ENCODE measurements around the gene DNAH8.

Gene DNAH8

DNA sequence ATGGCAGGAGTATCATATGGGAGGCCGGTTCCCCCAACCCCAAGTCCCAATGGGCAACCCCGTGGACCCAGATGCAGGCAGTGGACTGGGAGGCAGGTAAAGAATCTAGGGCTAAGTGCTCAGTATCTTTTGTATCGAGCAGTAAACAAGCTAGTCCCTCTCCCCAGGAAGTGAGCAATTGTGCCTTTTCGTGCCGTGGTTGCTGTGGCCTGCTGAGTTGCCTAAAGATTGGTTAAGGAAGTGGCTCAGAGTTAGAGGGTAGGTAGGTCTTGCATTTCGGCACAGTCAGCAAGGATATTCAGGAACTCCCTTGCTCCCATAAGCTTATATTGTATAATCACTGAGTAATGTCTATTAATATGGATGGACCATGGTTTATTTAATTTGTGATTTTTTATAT is 1.3 kb upstream of the DNAH8 start:
- in situ Hi-C loops (cut with MboI; ENCODE audit: low pct_unique_long_range_greater_than_20kb, low sequenced_read_pairs, unreplicated experiment): no loop called here
- TF ChIP-seq, protein P1, sequence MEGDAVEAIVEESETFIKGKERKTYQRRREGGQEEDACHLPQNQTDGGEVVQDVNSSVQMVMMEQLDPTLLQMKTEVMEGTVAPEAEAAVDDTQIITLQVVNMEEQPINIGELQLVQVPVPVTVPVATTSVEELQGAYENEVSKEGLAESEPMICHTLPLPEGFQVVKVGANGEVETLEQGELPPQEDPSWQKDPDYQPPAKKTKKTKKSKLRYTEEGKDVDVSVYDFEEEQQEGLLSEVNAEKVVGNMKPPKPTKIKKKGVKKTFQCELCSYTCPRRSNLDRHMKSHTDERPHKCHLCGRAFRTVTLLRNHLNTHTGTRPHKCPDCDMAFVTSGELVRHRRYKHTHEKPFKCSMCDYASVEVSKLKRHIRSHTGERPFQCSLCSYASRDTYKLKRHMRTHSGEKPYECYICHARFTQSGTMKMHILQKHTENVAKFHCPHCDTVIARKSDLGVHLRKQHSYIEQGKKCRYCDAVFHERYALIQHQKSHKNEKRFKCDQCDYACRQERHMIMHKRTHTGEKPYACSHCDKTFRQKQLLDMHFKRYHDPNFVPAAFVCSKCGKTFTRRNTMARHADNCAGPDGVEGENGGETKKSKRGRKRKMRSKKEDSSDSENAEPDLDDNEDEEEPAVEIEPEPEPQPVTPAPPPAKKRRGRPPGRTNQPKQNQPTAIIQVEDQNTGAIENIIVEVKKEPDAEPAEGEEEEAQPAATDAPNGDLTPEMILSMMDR (IDR thresholded peaks at IDR 0.05; ENCODE audit: extremely low read depth, insufficient read depth, missing control alignments): no peak
- peak; percentile 43 for DNase-seq (ENCODE audit: low spot score)

DNA sequence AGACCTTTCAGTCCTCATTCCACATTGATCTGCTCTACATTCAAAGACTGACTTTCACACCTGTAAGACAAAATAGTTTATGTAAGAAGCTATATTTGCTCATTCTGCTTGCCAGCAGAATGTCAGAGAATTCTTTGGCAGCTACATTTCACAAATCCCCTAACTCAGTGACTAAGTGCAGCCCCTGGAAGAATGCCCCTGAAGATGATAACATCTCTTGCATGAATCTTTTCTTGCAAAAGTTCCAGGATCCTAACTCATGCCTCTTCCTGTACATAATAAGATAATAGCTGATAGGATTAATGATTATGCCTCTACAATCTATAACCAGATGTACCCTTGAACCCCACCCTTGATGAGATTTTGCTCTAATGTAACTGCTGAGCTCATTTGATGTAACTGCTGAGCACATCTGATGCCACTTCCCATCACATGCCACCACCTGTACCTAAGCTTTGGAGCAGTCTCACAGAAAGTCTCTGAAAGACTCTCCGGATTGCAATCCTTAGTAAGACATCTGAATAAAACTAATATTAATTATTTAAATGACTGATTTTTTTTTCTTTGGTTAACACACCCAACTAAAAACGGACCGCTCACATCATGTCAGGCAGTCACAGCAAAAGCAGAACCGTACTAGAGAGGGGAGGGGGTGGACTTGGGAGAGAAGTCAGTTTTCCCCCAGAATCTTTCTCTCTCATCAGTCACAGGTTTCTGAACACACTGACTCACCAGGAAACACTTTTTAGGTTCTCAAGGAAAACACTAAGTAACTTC is 684 bp upstream of the DNAH8 start:
- in situ Hi-C loops (cut with MboI; ENCODE audit: low pct_unique_long_range_greater_than_20kb, low sequenced_read_pairs, unreplicated experiment): no loop called here
- peak; percentile 28 for DNase-seq (ENCODE audit: low spot score)
- TF ChIP-seq, protein P1 (IDR thresholded peaks at IDR 0.05; ENCODE audit: extremely low read depth, insufficient read depth, missing control alignments): no peak

DNA sequence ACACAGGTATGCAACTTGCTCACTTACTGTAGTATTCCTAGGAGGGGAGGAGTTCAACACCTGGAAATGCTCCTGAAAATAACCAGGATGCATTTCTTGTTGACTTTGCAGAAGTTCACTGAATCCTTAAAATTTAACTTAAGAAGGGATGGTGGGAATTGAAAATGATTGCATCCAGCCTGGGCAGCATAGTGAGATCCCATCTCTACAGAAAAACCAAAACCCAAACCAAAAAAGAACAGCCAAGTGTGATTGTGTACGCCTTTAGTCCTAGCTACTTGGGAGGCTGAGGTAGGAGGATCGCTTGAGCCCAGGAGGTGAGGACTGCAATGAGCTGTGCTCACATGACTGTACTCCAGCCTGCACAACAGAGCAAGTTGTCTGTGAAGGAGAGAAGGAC is 1.7 kb downstream of the DNAH8 start:
- DNase-seq (ENCODE audit: low spot score): no peak
- TF ChIP-seq, protein P1 (IDR thresholded peaks at IDR 0.05; ENCODE audit: extremely low read depth, insufficient read depth, missing control alignments): no peak
- in situ Hi-C loops (cut with MboI; ENCODE audit: low pct_unique_long_range_greater_than_20kb, low sequenced_read_pairs, unreplicated experiment): no loop called here

DNA sequence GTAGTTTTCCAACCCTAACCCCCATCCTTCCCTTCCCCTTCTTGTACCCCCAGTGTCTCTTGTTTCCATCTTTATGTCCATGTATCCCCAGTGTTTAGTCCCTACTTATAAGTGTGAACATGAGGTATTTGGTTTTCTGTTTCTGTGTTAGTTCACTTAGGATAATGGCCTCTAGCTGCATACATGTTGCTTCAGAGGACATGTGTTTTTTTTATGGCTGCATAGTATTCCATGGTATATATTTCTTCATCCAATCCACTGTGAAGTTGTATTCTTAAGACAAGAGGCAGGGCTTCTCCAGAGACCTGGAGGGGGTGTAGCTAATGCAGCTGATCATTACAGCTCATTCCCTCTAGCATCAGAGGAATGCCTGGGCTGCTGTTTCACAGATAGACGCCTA is 4.2 kb downstream of the DNAH8 start:
- DNase-seq (ENCODE audit: low spot score): no peak
- TF ChIP-seq, protein P1 (IDR thresholded peaks at IDR 0.05; ENCODE audit: extremely low read depth, insufficient read depth, missing control alignments): no peak
- in situ Hi-C loops (cut with MboI; ENCODE audit: low pct_unique_long_range_greater_than_20kb, low sequenced_read_pairs, unreplicated experiment): no loop called here

DNA sequence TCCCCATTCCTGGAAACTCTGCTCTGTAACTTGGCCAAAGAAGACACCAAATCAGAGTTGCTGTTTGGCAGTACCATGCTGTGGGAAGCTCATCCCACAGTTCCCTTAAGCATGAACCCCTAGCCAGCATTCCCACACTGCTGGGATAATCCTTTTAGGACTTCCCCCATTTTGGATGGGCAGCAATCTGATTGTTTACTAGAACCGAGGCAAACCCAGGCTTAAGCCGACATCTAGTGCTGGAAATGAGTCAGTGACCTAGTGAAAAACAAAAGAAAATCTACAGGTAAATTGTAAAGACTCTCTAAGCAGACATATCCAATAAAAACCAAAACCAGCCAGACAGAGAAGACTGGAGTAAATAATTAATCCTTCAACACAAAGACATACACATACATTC is 5.2 kb downstream of the DNAH8 start:
- TF ChIP-seq, protein P1 (IDR thresholded peaks at IDR 0.05; ENCODE audit: extremely low read depth, insufficient read depth, missing control alignments): peak; percentile 28
- DNase-seq (ENCODE audit: low spot score): no peak
- in situ Hi-C loops (cut with MboI; ENCODE audit: low pct_unique_long_range_greater_than_20kb, low sequenced_read_pairs, unreplicated experiment): no loop called here

DNA sequence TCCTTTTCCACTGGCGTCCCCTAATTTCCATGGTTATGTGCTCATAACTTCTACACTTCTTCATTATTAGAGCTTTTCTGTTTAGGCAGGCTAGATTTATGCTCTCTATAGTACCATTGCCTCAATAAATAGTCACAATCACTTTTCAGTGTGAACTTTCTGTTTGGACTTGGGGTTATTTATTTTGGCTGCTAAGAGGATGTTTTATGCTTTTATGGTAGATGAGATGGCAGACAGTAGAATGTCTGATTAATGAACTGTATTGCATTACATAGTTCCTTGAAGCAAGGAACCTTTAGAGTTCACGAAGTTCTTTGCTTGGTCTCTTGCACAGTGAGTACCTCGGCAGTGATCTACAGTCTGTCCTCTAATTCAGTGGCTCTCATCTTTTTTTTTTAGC is 6.9 kb downstream of the DNAH8 start:
- DNase-seq (ENCODE audit: low spot score): no peak
- TF ChIP-seq, protein P1 (IDR thresholded peaks at IDR 0.05; ENCODE audit: extremely low read depth, insufficient read depth, missing control alignments): no peak
- in situ Hi-C loops (cut with MboI; ENCODE audit: low pct_unique_long_range_greater_than_20kb, low sequenced_read_pairs, unreplicated experiment): no loop called here
